HepG2 (cell line): ENCODE data around the gene PROC. TPM values are rescaled to one million over a fixed set of nuclear protein-coding genes. Genes with fewer than 3 reads are reported as not detected.
A peak's percentile ranks its signal among the peaks of the same experiment; 100 is the strongest.

Experiments
- microRNA-seq: library from miRNA; unstranded; fragments of <30 nt; microRNA quantifications from one replicate; pipeline ENCODE4, GENCODE V29; 2020
- polyA plus RNA-seq, 8 experiments: library from polyadenylated mRNA; depleted of rRNA in 3 of 8; stranded (reverse) in 7 of 8; unstranded in 1 of 8; fragments of >200 nt; fragmentation: Illumina TruSeq in 4 of 8; extraction: Trizol in 4 of 8; gene quantifications; 2 replicates each; pipeline versions ENCODE4 v1.2.1 to v1.2.3, GENCODE V29; 2011 to 2016; ENCODE audit warnings: low read depth in 4 of 8, missing spikeins in 1 of 8, mixed read lengths in 1 of 8; ENCODE audit not compliant: insufficient read depth in 1 of 8
- small RNA-seq, 3 experiments: library from RNA; depleted of rRNA; stranded (forward); fragments of <200 nt; gene quantifications; one replicate each; pipeline ENCODE3, GENCODE V24; 2012; ENCODE audit warnings: low read depth in 2 of 3, low replicate concordance in 1 of 3; ENCODE audit not compliant: insufficient read length in 3 of 3, insufficient read depth in 2 of 3
- total RNA-seq, 5 experiments: library from RNA; depleted of rRNA; stranded (reverse); fragments of >200 nt; fragmentation: Illumina TruSeq; extraction: Trizol; gene quantifications; 2 replicates each; pipeline ENCODE4 v1.2.3, GENCODE V29; 2016; ENCODE audit warnings: low read depth in 1 of 5

PROC gene
- total and polyA plus RNA-seq, 2 of the 13 experiments (the other 11 are each of a cell fraction or from before 2014, with no cell fraction given) = 134 to 185 TPM

Small RNAs within 50 kb of the gene (microRNA-seq; reads per million reads assigned to microRNA genes)
- gene MIR4783 = 1.9 reads per million, percentile 8 among the genes with 10 or more reads in this experiment

Small RNAs within 50 kb of the gene (small RNA-seq; reads per million reads assigned to genes)
- 0 to 0.97 (median 0) reads per million in 3 experiments for gene MIR4783
- 0 reads per million in 3 experiments for gene RNU4-48P

Other genes with a start within 250 kb of the PROC start
- not detected in 2 replicates for gene CYP27C1, start 198.1 kb upstream of the PROC start, total RNA-seq (2016; rRNA removed; fragmentation: Illumina TruSeq; extraction: Trizol)
- not detected in 2 replicates for gene CYP27C1, start 198.1 kb upstream of the PROC start, polyA plus RNA-seq (2011; rRNA removed)
- gene ERCC3, start 124.3 kb upstream of the PROC start, total RNA-seq (2016; rRNA removed; fragmentation: Illumina TruSeq; extraction: Trizol) = 43.3 and 49.7 TPM in 2 replicates
- 64.6 and 70.5 TPM in 2 replicates for gene ERCC3, start 124.3 kb upstream of the PROC start, polyA plus RNA-seq (2011; rRNA removed)
- gene MAP3K2, start 30.5 kb upstream of the PROC start, total RNA-seq (2016; rRNA removed; fragmentation: Illumina TruSeq; extraction: Trizol) = 37.2 and 56.1 TPM in 2 replicates
- gene MAP3K2, start 30.5 kb upstream of the PROC start, polyA plus RNA-seq (2011; rRNA removed) = 11.2 and 12.2 TPM in 2 replicates
- 62.3 and 90.2 TPM in 2 replicates for gene IWS1, start 108.1 kb downstream of the PROC start, total RNA-seq (2016; rRNA removed; fragmentation: Illumina TruSeq; extraction: Trizol)
- 25.7 and 28.9 TPM in 2 replicates for gene IWS1, start 108.1 kb downstream of the PROC start, polyA plus RNA-seq (2011; rRNA removed)
- gene MYO7B, start 117.3 kb downstream of the PROC start, total RNA-seq (2016; rRNA removed; fragmentation: Illumina TruSeq; extraction: Trizol) = not detected in 2 replicates
- 0.03 TPM in 1 of 2 replicates, not detected in the other for gene MYO7B, start 117.3 kb downstream of the PROC start, polyA plus RNA-seq (2011; rRNA removed)
- gene GPR17, start 227.7 kb downstream of the PROC start, total RNA-seq (2016; rRNA removed; fragmentation: Illumina TruSeq; extraction: Trizol) = not detected in 2 replicates
- gene GPR17, start 227.7 kb downstream of the PROC start, polyA plus RNA-seq (2011; rRNA removed) = not detected in 2 replicates